ENCODE results near the gene TRAFD1. TPM values are rescaled to one million over a fixed set of nuclear protein-coding genes. Genes with fewer than 3 reads are reported as not detected.

The TRAFD1 gene
- total and polyA plus RNA-seq, 2 of the 13 experiments (the other 11 are each of a cell fraction or from before 2014, with no cell fraction given): 9.5 to 20.9 TPM

- TF ChIP-seq ZNF281 (CRISPR knock-in tag; IDR thresholded peaks at IDR 0.05; ENCODE audit: borderline replicate concordance) (no peak), PLSCR1 (CRISPR knock-in tag; IDR thresholded peaks at IDR 0.05; ENCODE audit: borderline replicate concordance) (no peak), ZBTB21 (CRISPR knock-in tag; IDR thresholded peaks at IDR 0.05) (no peak), STAT5B (CRISPR knock-in tag; IDR thresholded peaks at IDR 0.05) (no peak), ZNF317 (CRISPR knock-in tag; IDR thresholded peaks at IDR 0.05) (peak; percentile 53; the same call in 1 of the 2 replicates), NFE2L2 (IDR thresholded peaks at IDR 0.05; ENCODE audit: low read length) (no peak), ZSCAN5A (CRISPR knock-in tag; IDR thresholded peaks at IDR 0.05; ENCODE audit: borderline replicate concordance) (no peak), ZNF264 (CRISPR knock-in tag; IDR thresholded peaks at IDR 0.05) (no peak), ZNF766 (CRISPR knock-in tag; IDR thresholded peaks at IDR 0.05; ENCODE audit: borderline replicate concordance) (peak; percentile 25; the same call in 1 of the 2 replicates), PHF5A (CRISPR knock-in tag; IDR thresholded peaks at IDR 0.05; ENCODE audit: low read depth, unreplicated experiment) (no peak), PHF20 (CRISPR knock-in tag; IDR thresholded peaks at IDR 0.05) (peak; percentile 75), MBD4 (IDR thresholded peaks at IDR 0.05; ENCODE audit: borderline replicate concordance, low read length) (no peak), KMT2A (CRISPR knock-in tag; IDR thresholded peaks at IDR 0.05) (peak; percentile 89), ZNF547 (CRISPR knock-in tag; IDR thresholded peaks at IDR 0.05) (peak; percentile 88), AKNA (CRISPR knock-in tag; IDR thresholded peaks at IDR 0.05; ENCODE audit: borderline replicate concordance) (0 out of 2 replicates have a peak, but pooled peaks have one; percentile 55)
- TF ChIP-seq, protein P1, sequence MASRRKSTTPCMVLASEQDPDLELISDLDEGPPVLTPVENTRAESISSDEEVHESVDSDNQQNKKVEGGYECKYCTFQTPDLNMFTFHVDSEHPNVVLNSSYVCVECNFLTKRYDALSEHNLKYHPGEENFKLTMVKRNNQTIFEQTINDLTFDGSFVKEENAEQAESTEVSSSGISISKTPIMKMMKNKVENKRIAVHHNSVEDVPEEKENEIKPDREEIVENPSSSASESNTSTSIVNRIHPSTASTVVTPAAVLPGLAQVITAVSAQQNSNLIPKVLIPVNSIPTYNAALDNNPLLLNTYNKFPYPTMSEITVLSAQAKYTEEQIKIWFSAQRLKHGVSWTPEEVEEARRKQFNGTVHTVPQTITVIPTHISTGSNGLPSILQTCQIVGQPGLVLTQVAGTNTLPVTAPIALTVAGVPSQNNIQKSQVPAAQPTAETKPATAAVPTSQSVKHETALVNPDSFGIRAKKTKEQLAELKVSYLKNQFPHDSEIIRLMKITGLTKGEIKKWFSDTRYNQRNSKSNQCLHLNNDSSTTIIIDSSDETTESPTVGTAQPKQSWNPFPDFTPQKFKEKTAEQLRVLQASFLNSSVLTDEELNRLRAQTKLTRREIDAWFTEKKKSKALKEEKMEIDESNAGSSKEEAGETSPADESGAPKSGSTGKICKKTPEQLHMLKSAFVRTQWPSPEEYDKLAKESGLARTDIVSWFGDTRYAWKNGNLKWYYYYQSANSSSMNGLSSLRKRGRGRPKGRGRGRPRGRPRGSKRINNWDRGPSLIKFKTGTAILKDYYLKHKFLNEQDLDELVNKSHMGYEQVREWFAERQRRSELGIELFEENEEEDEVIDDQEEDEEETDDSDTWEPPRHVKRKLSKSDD (CRISPR knock-in tag; IDR thresholded peaks at IDR 0.05; ENCODE audit: low read depth): no peak
Observed at GRCh38 chr12:112125250-112125999, at the start of gene TRAFD1 (continued).
